ENCODE measurements around the gene INTS14. TPM values are rescaled to one million over a fixed set of nuclear protein-coding genes. Genes with fewer than 3 reads are reported as not detected.

INTS14 gene
- total RNA-seq, 1 donor from 2014 or later = 49.0 TPM

DNA sequence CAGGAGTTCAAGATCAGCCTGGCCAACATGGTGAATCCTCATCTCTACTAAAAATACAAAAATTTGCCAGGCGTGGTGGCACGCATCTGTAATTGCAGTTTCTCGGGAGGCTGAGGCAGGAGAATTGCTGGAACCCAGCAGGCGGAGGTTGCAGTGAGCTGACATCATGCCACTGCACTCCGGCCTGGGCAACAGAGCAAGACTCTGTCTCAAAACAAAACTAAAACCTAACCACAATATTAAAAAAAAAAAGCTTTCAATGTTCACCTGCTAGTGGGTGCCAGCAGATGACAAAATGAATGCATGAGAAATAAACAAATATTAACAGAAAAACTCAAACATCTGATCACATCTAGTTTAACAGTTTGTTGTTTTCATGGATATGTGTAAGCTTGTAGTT is 19.8 kb upstream of the INTS14 start:
- Mint-ChIP-seq H3K27me3 (ENCODE audit: low read depth) (peaks cover 2% of the 10 kb centered on the region), H3K36me3 (peaks cover 1% of the 10 kb centered on the region), H3K4me1 (no peaks in the 10 kb centered on the region), H3K9me3 (no peaks in the 10 kb centered on the region), H3K4me3 (no peak overlapping the region), H3K27ac (no peak overlapping the region)
- DNase-seq (ENCODE audit: low spot score in 2 of 2, unreplicated experiment in 2 of 2) = no peak
- TF ChIP-seq, protein P1, sequence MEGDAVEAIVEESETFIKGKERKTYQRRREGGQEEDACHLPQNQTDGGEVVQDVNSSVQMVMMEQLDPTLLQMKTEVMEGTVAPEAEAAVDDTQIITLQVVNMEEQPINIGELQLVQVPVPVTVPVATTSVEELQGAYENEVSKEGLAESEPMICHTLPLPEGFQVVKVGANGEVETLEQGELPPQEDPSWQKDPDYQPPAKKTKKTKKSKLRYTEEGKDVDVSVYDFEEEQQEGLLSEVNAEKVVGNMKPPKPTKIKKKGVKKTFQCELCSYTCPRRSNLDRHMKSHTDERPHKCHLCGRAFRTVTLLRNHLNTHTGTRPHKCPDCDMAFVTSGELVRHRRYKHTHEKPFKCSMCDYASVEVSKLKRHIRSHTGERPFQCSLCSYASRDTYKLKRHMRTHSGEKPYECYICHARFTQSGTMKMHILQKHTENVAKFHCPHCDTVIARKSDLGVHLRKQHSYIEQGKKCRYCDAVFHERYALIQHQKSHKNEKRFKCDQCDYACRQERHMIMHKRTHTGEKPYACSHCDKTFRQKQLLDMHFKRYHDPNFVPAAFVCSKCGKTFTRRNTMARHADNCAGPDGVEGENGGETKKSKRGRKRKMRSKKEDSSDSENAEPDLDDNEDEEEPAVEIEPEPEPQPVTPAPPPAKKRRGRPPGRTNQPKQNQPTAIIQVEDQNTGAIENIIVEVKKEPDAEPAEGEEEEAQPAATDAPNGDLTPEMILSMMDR (IDR thresholded peaks at IDR 0.05; ENCODE audit: unreplicated experiment) = no peak

DNA sequence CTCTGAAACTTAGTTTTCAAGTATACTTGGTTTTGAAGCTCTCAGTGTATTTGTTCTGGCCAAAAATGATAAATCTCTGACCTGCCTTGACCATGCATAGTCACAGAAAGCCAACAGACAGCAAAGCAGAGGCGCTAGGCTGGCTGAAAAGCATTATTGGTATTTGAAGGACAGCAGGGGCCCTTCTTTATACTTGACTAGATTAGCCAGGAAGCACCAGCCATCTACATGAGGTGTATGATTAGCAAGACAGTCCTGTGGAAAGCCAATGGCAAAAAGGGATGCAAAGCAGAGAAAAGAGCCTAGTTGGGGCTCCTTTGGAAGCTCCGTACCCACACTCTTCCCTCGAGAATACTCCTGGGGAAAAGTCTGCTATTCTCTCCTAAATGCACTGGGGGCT is 18.6 kb upstream of the INTS14 start:
- no peaks in the 10 kb centered on the region for H3K9me3 Mint-ChIP-seq
- H3K27ac Mint-ChIP-seq = no peak overlapping the region
- H3K36me3 Mint-ChIP-seq = peaks cover 10% of the 10 kb centered on the region
- DNase-seq (ENCODE audit: low spot score in 2 of 2, unreplicated experiment in 2 of 2) = no peak
- no peaks in the 10 kb centered on the region for H3K4me1 Mint-ChIP-seq
- TF ChIP-seq, protein P1 (IDR thresholded peaks at IDR 0.05; ENCODE audit: unreplicated experiment) = no peak
- H3K4me3 Mint-ChIP-seq = no peak overlapping the region
- H3K27me3 Mint-ChIP-seq (ENCODE audit: low read depth) = no peaks in the 10 kb centered on the region

DNA sequence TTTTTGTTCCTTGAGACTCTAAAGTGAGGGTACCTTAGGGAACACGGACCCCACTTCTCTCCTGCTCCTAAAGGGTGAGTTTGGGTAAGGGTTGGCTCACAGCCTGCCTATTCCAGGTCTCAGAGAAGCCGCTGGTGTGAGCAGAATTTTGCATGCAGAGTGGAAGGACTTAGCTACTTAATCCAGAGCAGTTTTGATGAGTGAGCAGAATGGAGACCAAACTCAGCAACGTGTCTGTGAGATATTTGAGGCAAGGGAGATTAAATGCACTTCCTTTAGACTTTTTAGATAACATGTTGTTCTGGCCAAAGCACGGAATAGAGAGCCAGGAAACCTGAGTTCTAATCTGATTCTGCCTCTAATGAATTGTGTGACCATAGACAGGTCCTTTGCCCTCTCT is 15.9 kb upstream of the INTS14 start:
- Mint-ChIP-seq H3K36me3 (peaks cover 15% of the 10 kb centered on the region), H3K4me3 (no peak overlapping the region), H3K27me3 (ENCODE audit: low read depth) (no peaks in the 10 kb centered on the region), H3K9me3 (no peaks in the 10 kb centered on the region), H3K27ac (no peak overlapping the region), H3K4me1 (no peaks in the 10 kb centered on the region)
- no peak for DNase-seq (ENCODE audit: low spot score in 2 of 2, unreplicated experiment in 2 of 2)
- TF ChIP-seq, protein P1 (IDR thresholded peaks at IDR 0.05; ENCODE audit: unreplicated experiment) = no peak

DNA sequence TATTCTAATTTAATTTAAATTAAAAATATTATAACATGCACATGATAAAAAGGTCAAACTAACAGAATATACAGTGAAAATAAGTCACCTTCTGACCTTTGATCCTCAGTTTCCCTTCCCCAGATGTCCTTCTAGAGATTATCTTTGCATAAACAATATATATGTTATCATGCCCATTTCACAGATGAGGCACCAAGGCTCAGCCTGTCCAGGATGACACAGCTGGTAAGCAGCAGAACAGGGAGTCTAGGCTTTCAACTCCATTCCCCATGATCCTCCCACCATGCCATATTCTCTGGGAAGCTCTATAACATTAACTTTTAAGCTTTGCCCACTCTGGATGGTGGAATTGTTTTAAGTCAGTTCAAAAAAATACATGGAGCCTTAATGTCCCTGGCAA is 12.2 kb upstream of the INTS14 start:
- Mint-ChIP-seq H3K9me3 (no peaks in the 10 kb centered on the region), H3K27me3 (ENCODE audit: low read depth) (no peaks in the 10 kb centered on the region), H3K4me1 (no peaks in the 10 kb centered on the region), H3K4me3 (no peak overlapping the region), H3K36me3 (peaks cover 15% of the 10 kb centered on the region), H3K27ac (no peak overlapping the region)
- DNase-seq (ENCODE audit: low spot score in 2 of 2, unreplicated experiment in 2 of 2) = no peak
- TF ChIP-seq, protein P1 (IDR thresholded peaks at IDR 0.05; ENCODE audit: unreplicated experiment) = no peak

DNA sequence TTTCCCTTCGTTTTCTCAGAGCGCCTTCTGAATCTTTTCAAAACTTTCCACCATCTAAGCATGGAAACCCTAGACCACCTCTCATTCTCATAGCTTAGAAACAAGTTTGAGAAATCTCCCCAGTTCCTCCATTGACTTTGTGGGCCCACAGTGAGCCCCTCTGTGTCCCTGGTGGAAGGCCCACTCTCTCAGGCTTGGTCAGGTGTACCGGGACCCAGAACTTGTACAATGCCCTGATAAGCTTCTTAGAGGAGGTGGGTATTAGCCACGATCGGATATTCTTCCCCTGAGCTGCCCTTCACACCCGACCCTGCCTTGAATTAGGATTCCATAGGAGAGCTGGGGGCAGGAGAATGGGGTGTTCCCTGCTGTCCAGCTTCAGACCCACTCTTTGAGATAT is 10.7 kb upstream of the INTS14 start, which contains the start of gene SLC24A1:
SLC24A1 (plus strand) TSS at position 301 of the 400 bp plus-strand sequence. CDS start 2,143 bp downstream, outside the sequence.
- Mint-ChIP-seq H3K9me3 (peaks cover 5% of the 10 kb centered on the region), H3K27me3 (ENCODE audit: low read depth) (no peaks in the 10 kb centered on the region), H3K4me3 (no peak within 1 kb of the TSS), H3K27ac (no peak within 1 kb of the TSS), H3K4me1 (no peaks in the 10 kb centered on the region), H3K36me3 (peaks cover 15% of the 10 kb centered on the region)
- DNase-seq (ENCODE audit: low spot score in 2 of 2, unreplicated experiment in 2 of 2) = no peak
- TF ChIP-seq, protein P1 (IDR thresholded peaks at IDR 0.05; ENCODE audit: unreplicated experiment) = no peak

DNA sequence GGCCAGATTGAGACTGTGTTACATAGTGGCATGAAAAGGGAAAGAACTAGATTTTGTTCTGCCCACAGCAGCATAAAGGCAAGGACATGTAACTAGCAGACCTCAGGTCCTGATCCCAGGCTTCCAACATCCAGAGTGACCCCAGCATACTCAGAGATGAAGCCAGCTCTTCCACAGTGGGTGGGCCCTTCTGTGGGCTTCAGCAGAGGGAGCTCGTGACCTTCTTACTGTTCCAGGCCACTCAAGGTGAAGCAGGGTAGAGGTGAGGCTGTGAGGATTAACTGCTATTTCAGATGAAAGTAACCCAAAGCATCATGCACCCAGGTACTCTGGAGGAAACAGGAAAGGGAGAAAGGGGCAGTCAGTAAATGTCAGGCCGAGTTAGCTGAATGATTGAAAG is 9.9 kb upstream of the INTS14 start:
- Mint-ChIP-seq H3K36me3 (peaks cover 17% of the 10 kb centered on the region), H3K4me1 (no peaks in the 10 kb centered on the region), H3K9me3 (peaks cover 9% of the 10 kb centered on the region), H3K4me3 (no peak overlapping the region), H3K27me3 (ENCODE audit: low read depth) (no peaks in the 10 kb centered on the region), H3K27ac (no peak overlapping the region)
- no peak for DNase-seq (ENCODE audit: low spot score in 2 of 2, unreplicated experiment in 2 of 2)
- TF ChIP-seq, protein P1 (IDR thresholded peaks at IDR 0.05; ENCODE audit: unreplicated experiment) = no peak
